ENCODE measurements around the gene DENND1C. TPM values are rescaled to one million over a fixed set of nuclear protein-coding genes. Genes with fewer than 3 reads are reported as not detected.

DENND1C gene
- not detected for total RNA-seq

DNA sequence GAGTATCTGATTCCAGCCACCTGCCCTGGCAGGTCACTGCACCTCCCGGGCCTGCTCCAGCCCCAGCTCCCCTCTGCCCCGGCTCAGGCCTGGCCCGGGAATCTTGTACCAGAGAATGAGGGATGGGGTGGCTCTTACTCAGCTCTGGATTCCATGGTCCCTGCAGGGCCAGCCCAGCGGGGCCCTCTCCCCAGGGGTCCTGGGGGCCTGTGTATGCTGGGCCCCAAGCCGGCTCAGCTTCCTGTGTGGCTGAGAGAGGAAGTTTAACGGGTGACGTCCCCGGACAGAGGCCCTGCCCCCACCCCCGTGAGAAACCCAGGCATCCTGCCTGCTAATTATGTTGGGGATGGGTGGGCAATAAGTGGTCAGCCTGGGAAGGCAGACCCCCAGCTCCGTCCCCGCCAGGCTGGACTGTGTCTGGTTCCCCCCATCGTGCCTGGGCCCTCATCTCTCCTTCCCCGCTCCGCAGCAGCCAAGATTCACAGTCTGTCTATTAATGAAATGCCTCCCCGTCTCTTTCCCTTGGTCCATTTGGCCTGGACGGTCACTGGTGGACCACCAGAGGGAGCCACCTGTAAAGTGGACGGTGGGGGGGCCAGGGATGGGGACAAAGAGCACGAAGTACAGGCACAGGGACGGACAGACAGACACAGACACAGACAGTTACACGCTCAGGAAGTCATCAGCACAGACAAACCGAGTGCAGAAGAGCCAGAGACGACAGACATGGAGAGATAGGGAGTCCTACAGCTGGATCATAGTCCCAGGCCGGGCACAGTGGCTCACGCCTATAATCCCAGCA lies at the start of gene DENND1C:
TSS of gene DENND1C (minus strand) at position 247 of the 802 bp plus-strand sequence. CDS start at position 155, 92 bp downstream.
- peak; percentile 16 for DNase-seq

DNA sequence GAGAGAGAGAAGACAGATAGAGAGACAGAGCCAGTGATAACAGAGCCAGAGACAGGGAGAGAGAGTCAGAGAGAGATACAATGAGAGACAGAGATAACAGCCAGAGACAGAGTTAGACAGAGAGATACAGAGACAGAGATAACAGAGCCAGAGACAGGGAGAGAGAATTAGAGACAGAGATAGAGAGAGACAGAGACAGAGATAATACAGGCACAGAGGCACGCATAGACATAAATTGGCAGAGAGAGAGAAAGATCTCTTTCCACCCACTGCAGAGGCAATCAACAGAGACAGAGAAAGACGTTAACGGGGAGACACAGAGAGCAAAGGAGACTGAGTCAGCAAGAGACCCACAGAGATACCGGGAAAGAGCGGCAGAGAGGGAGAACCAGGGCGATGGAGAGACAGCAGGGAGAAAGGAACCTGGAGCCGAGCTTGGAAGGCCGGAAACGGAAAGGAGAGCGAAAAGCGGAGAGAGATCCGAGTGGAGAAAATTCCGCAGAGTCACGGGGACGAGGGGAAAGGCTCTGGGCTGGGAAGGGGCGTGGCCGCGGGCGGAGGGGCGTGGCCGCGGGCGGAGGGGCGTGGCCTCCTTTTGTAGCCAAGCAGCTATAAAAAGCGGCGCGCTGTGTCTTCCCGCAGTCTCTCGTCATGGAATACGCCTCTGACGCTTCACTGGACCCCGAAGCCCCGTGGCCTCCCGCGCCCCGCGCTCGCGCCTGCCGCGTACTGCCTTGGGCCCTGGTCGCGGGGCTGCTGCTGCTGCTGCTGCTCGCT lies 49.0 kb upstream of the DENND1C start, which contains the start of gene TNFSF9:
TSS of gene TNFSF9 (plus strand) at position 641 of the 777 bp plus-strand sequence. CDS start at position 652, 11 bp downstream.
- DNase-seq = peak; percentile 92

GRCh38 chr19:6529937-6530385 lies 48.4 kb upstream of the DENND1C start:
- DNase-seq = no peak

GRCh38 chr19:6529351-6529750 lies 47.8 kb upstream of the DENND1C start:
- DNase-seq = no peak

DNA sequence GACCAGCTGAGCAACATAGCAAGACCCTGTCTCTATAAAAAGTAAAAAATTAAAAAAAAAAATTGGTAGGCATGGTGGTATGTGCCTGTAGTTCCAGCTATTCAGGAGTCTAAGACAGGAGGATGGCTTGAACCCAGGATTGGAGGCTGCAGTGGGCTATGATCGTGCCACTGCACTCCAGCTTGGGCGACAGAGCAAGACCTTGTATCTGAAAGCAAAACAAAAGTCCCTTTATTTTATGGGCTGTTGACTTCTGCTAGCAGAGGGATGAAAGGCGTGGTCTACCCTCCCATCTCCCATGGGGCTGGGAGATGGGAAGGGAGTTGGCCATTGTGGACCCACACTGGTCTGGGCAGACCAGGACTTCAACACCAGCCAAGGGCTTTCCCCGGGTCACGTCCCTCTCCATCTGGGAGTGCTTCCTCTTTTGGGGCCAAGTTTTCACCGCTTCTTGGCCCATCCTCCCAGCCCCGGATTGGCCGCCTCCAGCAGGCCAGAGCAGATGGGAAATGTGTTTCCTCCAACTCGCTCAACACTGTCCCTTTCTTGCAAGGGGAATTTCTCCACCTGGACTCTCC lies 47.0 kb upstream of the DENND1C start:
- DNase-seq = peak; percentile 36

- DNase-seq = no peak
These were observed 46.4 kb upstream of the DENND1C start for GRCh38 chr19:6527893-6528543.

DNA sequence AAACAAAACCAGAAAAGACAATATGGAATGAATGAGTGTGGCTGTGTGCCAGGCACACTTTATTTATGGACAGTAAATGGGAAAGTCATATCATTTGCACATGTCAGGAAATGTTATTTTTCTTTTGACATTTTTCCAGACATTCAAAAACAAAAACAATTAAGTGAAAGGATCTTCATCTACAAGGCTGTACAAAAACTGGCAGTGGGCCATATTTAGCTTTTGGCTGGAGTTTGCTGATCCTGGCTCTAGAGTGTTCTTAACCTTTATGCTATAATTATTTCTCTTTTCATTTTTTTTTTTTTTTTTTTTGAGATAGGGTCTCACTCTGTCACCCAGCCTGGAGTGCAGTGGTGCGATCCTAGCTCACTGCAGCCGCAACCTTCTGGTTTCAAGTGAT lies 42.7 kb upstream of the DENND1C start:
- DNase-seq = no peak

DNA sequence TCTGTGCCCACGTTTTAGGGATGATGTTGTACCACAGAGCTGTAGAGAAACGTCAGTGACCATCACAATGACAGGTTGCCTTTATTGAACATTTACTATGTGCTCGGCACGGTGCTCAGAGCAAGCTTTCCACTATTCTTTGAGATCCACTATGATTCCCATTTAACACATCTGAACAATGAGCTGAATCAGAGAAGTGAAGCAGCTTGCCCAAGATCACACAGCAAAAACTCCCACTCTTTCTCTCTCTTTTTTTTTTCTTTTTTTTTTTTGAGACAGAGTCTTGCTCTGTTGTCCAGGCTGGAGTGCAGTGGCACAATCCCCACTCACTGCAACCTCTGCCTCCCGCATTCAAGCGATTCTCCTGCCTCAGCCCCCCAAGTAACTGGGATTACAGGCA lies 41.1 kb upstream of the DENND1C start:
- DNase-seq = no peak

DNA sequence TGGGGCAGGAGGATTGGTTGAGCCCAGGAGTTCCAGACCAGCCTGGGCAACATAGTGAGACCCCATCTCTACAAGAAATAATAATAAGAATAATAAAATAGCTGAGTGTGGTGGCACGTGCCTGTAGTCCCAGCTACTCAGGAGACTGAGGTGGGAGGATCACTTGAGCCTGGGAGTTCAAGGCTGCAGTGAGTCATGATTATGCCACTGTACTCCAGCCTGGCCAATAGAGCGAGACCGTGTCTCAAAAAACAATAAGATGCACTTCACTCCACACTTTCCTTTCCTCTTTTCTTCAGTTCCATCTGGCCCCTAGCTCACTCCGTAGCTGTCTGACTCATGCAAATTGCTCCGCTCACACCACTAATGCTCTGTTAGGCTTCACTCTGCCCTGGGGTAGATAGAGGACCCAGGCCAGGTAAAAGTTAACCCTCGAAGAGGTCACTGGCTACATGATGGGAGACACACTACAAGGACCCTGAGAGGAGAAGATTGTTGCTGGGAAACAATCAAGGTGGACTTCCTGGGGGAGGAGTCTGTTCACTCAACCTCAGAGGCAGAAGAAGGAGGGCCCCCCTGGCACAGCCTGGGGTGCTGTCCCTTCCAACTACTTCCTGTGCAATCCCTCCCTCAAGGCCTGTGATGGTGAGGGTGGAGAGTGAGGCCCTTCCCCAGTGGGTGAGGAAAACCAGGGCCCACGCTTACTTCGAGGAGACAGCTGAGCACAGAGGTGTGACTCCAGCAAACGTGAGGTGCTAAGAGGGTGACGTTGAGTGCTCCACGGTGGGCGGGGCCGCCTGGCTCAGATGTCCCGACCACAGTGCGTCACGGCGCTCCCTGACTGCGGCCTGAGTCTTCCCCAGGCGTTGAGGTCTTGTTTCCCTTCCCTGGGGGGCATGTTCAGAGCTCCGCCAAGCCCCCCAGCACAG lies 40.4 kb upstream of the DENND1C start:
- no peak for DNase-seq

- no peak for DNase-seq
These were observed 37.7 kb upstream of the DENND1C start for GRCh38 chr19:6519289-6519688.

DNA sequence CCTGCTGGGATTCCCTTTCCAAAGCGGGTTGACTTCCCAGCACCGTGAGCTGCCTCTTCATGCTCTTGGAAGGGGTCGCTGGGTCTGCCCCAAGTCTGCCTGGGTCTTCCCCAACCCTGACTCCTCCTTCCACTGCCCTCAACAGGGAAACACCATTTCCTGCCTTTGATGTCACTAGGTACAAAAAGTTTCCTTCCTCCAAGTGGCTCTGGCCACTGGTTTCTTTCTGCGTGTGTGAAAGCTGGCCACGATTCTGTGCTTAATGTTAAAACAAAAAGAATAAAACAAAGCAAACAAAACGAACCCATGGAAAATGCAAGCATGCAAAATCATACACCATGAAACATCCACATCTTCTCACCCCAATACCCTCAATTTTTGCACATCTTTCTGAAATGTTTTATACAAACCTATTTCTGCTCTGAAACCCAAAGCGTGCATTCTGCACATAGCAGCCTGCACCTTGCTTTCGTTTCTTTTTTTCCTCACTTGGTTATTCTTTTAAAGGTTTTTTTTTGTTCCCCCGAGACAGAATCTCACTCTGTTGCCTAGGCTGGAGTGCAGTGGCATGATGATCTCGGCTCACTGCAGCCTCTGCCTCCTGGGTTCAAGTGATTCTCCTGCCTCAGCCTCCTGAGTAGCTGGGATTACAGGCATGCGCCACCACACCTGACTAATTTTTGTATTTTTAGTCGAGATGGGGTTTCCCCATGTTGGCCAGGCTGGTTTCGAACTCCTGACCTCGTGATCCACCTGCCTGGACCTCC lies 36.7 kb upstream of the DENND1C start:
- no peak for DNase-seq

DNA sequence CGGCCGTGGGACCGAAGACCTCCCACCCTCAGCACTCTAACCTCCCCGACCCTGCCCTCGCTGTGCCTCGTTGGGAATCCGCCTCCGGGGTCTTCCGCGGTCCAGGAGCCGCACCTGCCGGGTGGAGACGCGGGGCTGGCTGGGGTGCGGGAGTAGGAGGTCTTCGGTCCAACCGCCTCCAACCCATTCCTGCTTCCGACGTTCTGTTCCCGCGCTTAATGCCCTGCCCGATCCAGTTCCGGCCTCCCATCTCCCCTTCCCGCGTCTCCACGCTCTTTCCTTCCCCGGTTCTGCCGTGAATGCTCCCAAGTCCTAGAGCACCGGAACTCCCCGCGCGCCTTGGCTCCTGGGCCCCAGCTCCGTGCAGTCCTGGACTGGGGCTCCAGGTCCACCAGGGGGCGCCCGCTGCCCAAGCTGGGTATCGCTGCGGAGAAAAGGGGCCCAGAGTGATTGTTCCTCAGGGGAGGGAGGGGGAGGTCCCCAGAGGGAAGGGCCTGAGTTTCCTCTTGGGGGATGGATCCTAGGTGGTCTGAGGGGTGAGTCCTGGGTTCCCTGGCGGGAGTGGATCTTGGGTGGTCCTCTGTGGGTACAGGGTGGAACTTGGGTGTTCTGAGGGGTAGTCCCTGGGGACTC lies 35.2 kb upstream of the DENND1C start:
- peak; percentile 86 for DNase-seq

GRCh38 chr19:6516018-6516658 lies 34.6 kb upstream of the DENND1C start:
- peak; percentile 96 for DNase-seq

DNA sequence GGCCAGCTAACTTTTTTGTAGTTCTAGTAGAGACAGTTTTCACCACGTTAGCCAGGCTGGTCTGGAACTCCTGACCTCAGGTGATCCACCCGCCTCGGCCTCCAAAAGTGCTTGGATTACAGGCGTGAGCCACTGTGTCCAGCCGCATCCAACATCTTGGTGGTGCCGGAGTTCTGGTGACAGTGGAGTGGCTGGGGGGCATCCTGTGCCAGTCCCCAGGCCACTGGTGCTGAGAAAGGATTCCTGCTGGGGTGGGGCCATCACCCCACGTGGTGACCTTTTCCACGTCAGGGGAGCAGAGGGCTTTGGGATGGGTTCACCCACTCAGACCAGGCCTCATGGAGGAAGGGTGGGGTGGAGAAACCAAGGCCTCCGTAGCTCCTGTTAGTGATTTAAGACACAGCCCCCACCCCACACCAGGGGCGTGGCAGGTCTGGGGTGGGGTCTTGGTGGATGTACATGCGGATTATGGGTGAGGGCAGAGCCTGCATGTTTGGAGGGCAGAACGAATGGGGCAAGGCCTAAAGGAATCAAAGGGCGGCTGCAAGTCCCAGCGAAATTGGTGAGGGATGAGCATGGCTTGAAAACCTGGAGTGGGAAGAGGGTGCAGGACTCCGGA lies 33.4 kb upstream of the DENND1C start:
- DNase-seq = no peak

DNA sequence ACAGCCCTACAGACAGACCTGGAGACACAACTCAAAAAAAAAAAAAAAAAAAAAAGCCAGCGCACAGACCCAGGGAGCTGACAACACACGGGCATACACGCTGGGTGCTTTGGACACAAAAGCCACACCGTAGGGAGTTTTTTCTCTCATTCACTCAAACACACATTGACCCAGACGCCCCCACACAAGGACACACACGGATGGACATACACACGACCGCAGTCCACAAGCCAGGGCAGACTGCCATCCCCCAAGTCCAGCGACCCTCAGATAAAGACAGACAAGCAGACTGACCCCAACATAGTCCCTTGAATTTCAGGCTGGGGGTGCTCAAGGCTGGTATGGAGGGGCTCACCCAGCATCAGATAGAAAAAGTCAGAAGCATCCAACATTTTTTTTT lies 32.5 kb upstream of the DENND1C start:
- DNase-seq = no peak

DNA sequence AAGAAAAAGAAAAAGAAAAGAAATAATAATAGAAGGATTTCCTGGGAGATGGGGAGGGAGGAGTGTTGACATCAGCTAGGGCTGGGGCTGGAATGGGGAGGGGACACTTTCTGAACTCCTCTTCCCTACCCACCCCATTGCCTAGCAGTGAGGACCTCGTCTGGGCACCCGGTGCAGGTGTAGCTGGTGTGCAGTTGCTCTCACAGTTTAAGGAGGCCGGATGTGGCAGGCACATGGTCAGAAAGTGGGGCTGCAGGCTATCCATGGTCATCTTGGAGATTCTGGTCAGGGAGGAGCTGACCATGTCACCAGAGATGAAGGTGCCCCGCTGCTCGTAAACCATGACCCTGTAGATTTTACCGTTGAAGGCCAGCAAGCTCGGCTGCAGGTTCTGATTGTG lies 29.0 kb upstream of the DENND1C start:
- no peak for DNase-seq

- DNase-seq = peak; percentile 94
These were observed 27.8 kb upstream of the DENND1C start for GRCh38 chr19:6509118-6509971.
